ENCODE results near the gene LRRC74A.

The LRRC74A gene

DNA sequence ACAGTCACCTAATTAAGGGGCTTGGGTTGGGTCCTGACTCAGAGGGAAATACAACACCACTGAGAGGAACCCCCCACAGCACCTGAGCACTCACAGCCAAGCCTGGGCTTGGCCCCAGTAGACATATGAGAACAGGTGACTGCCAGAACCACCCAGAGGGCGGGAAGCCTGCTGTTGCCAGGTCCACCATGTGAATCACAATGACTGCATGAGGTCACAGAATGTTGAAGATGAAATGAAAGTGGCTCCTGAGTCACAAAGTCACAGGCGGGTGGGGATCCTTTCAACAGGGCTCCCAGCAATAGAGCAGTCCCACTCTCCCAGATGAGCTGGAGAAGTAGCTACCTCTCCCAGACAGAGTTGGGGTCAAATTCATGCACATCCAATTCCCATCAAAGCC, at the start of gene LRRC74A:
LRRC74A (plus strand) TSS at position 287 of the 400 bp plus-strand sequence. CDS start 290 bp downstream, outside the sequence.
- H3K36me3 Mint-ChIP-seq (ENCODE audit: low read depth): no peaks in the 10 kb centered on the region
- H3K27ac Mint-ChIP-seq: no peak within 1 kb of the TSS
- no peaks in the 10 kb centered on the region for H3K27me3 Mint-ChIP-seq
- H3K4me1 Mint-ChIP-seq (ENCODE audit: low read depth): no peaks in the 10 kb centered on the region
- no peaks in the 10 kb centered on the region for H3K9me3 Mint-ChIP-seq
- H3K4me3 Mint-ChIP-seq: no peak within 1 kb of the TSS

DNA sequence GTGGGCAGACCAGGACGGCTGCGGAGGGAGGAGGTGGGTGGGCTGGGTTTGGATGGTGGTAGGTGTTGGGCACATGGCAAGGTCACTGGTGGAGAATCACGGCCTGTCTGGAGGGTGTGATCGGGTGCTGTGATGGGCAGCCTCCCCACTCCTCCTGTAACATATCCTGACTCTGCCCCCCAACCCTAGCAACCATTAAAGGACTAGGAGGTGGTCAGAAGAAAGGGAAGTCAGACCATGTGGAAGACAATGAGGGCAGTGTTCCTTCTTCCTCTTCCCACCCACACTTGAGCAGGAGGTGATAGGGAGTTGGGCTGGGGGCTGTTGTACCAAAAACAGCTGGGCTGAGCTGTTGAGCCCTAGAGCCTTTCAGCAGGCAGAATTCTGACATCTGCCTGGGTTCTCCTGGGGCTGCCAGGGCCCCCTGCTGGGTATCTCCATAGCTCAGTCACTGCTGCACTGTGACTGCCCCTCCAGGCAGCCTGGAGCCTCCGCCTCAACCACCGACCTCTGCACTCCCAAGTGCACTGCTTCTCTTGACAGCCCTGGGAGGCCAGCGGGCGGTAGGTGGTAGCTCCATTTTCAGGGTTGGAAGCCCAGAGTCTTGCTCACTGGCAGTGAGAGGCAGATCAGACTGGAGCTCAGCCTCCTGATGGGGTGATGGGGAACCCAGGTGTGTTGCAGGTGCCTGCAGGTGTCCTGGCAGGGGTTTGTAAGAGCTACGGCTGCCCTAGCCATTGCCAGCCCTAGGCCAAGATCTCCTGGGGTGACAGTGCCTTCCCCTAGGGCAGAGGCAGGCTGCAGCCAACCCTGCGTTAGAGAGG, 49.6 kb upstream of the LRRC74A start:
- Mint-ChIP-seq H3K9me3 (no peaks in the 10 kb centered on the region), H3K4me3 (no peak overlapping the region), H3K36me3 (ENCODE audit: low read depth) (peaks cover 8% of the 10 kb centered on the region), H3K4me1 (ENCODE audit: low read depth) (peaks cover 17% of the 10 kb centered on the region), H3K27me3 (no peaks in the 10 kb centered on the region), H3K27ac (no peak overlapping the region)

- peaks cover 20% of the 10 kb centered on the region for H3K4me1 Mint-ChIP-seq (ENCODE audit: low read depth)
- no peak overlapping the region for H3K4me3 Mint-ChIP-seq
- no peak overlapping the region for H3K27ac Mint-ChIP-seq
- peaks cover 10% of the 10 kb centered on the region for H3K36me3 Mint-ChIP-seq (ENCODE audit: low read depth)
- H3K9me3 Mint-ChIP-seq: no peaks in the 10 kb centered on the region
- no peaks in the 10 kb centered on the region for H3K27me3 Mint-ChIP-seq
Observed at GRCh38 chr14:76777721-76778120, 48.5 kb upstream of the LRRC74A start.

DNA sequence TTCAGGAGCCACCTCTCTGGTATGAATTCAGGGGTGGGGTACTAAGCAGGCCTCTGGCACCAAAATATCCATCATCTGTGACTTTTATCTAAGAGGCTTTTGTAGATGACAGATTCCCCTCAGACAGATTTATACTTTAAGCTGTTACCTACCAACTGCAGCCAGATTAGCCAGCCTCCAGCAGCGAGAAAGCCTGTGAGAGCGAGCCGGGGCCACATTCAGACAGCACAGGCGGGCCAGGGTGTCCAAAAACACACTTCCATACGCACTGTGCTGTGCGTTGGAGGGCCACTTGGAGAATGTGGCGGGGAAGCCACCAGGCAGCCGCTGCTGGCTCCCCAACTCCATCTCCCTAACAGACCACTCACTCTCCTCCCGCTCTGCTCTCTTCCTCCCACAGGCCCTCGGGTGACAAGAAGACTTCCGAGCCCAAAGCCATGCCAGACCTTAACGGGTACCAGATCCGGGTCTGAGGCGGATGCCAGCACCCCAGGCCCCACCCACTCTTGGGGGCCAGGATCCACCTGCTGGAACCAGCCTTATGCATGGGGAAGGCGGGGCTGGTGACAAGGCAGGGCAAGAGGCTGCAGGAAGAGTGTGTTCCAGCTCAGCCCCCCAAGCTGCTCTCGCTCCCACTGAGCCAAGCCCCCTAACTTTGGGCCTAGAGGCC, 47.5 kb upstream of the LRRC74A start:
- Mint-ChIP-seq H3K36me3 (ENCODE audit: low read depth) (peaks cover 17% of the 10 kb centered on the region), H3K9me3 (no peaks in the 10 kb centered on the region), H3K27me3 (no peaks in the 10 kb centered on the region), H3K4me1 (ENCODE audit: low read depth) (peaks cover 22% of the 10 kb centered on the region), H3K4me3 (no peak overlapping the region), H3K27ac (no peak overlapping the region)

DNA sequence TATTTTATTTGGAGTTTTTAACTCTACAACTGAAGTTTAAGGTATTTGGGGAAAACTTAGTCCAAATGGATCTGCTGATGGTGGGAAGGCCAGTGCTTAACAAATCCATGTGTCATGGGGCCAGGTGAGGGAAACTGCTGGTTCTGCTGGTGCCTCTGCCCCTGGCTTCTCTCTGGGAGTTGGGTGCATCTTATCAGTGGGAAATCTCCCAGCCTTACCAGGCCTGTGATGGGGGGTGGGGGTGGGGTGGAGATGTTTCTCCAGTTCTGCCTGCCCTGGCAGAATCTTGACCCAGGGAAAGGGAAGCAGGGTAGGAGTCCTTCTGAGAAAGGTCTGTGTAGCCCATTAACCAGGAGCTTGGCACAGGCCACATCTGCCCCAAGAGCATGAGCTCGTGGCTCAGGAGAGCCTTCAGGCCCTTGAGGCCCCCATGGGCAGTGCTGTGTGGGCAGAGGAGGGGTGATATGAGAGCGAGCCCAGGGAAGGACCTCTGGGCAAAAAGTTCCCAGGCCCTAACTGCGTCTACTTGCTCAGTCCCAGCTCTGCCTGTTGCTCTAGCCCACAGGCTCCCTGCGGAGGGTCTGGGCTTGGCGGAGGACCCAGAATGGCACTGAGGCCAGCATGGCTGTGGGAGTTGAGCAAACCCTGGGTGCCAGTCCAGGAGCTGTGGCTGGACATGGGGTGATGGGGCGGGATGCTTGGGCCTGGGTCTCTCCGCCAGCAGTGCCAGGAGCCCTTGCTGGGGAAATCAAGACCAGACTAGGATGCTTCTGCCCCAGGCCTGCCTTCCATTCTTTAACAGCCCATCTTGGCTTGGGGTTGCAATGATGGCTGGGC, 46.8 kb upstream of the LRRC74A start:
- Mint-ChIP-seq H3K9me3 (no peaks in the 10 kb centered on the region), H3K4me3 (no peak overlapping the region), H3K27me3 (no peaks in the 10 kb centered on the region), H3K27ac (no peak overlapping the region), H3K4me1 (ENCODE audit: low read depth) (peaks cover 22% of the 10 kb centered on the region), H3K36me3 (ENCODE audit: low read depth) (peaks cover 17% of the 10 kb centered on the region)

- H3K27me3 Mint-ChIP-seq: no peaks in the 10 kb centered on the region
- no peaks in the 10 kb centered on the region for H3K9me3 Mint-ChIP-seq
- peaks cover 22% of the 10 kb centered on the region for H3K4me1 Mint-ChIP-seq (ENCODE audit: low read depth)
- no peak overlapping the region for H3K27ac Mint-ChIP-seq
- peaks cover 22% of the 10 kb centered on the region for H3K36me3 Mint-ChIP-seq (ENCODE audit: low read depth)
- H3K4me3 Mint-ChIP-seq: no peak overlapping the region
Observed at GRCh38 chr14:76780058-76780345, 46.2 kb upstream of the LRRC74A start.

DNA sequence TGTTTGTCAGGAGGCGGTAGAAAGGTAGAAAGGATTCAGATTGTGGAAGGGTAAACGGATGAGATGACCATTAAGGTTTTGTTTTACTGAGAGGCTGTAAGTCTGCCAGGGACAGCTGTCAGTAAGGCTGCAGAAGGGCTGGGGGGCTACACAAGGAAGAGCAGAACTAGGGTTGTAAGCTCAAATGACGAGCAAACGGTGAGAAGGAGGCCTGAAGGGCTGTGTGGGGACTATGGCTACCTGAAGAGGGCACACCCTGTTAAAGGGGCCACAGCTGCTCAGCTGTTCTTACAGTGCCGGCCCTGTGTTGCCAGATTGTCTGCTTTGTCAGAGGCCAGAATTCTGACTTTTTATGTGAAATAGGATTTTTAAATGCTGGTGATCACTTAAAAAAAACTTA, 45.8 kb upstream of the LRRC74A start:
- peaks cover 22% of the 10 kb centered on the region for H3K4me1 Mint-ChIP-seq (ENCODE audit: low read depth)
- H3K9me3 Mint-ChIP-seq: no peaks in the 10 kb centered on the region
- H3K27me3 Mint-ChIP-seq: no peaks in the 10 kb centered on the region
- H3K4me3 Mint-ChIP-seq: no peak overlapping the region
- H3K27ac Mint-ChIP-seq: no peak overlapping the region
- H3K36me3 Mint-ChIP-seq (ENCODE audit: low read depth): peaks cover 24% of the 10 kb centered on the region

- peaks cover 30% of the 10 kb centered on the region for H3K36me3 Mint-ChIP-seq (ENCODE audit: low read depth)
- H3K27me3 Mint-ChIP-seq: no peaks in the 10 kb centered on the region
Observed at GRCh38 chr14:76780875-76781647, 45.1 kb upstream of the LRRC74A start.

GRCh38 chr14:76781648-76782051, 44.6 kb upstream of the LRRC74A start:
- H3K27me3 Mint-ChIP-seq: no peaks in the 10 kb centered on the region
- H3K9me3 Mint-ChIP-seq: no peaks in the 10 kb centered on the region
- peaks cover 22% of the 10 kb centered on the region for H3K4me1 Mint-ChIP-seq (ENCODE audit: low read depth)
- H3K36me3 Mint-ChIP-seq (ENCODE audit: low read depth): peaks cover 34% of the 10 kb centered on the region
- no peak overlapping the region for H3K27ac Mint-ChIP-seq
- H3K4me3 Mint-ChIP-seq: no peak overlapping the region

More at GRCh38 chr14:76780875-76781647, 45.1 kb upstream of the LRRC74A start:
- H3K4me1 Mint-ChIP-seq (ENCODE audit: low read depth): peaks cover 22% of the 10 kb centered on the region
- H3K27ac Mint-ChIP-seq: no peak overlapping the region
- H3K9me3 Mint-ChIP-seq: no peaks in the 10 kb centered on the region
- no peak overlapping the region for H3K4me3 Mint-ChIP-seq

DNA sequence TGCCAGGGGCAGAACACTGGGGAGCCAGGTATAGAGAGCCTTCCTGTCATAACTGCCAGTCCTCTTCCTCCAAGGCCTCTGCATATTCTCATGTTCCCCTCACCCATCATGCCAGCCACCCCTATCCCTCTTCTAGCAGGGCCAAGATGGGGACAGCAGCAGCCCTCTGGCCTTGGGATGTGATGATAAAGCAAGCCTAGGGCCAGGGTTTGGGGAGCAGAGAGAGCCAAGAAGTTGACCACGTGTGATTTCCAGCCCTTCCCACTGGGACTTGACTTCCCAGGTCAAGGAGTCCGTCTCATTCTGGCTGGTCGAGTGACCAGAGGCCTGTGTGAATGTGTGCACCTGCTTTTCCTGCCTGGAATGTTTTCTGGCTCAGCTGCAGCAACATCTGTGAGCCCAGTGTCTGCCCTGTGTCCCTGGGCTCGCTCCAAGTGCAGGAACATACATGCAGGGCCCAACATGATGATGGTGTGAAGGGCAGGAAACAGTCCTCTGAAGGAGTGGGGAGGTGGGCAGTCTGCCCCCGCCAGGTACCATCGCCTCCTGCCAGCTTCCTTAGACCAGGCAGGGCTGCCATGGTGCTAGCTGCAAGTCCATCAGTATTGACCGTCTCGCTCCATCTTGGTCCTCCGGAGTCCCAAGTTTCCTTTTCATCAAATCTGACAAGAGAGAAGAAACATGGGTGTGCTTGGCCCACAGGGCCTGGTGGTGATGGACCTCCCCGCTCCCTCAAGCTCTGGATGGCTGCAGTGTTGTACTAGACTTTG, 43.9 kb upstream of the LRRC74A start:
- peaks cover 22% of the 10 kb centered on the region for H3K4me1 Mint-ChIP-seq (ENCODE audit: low read depth)
- H3K9me3 Mint-ChIP-seq: no peaks in the 10 kb centered on the region
- peak overlapping the region; percentile 76 for H3K27ac Mint-ChIP-seq
- peak overlapping the region; percentile 6 for H3K4me3 Mint-ChIP-seq
- no peaks in the 10 kb centered on the region for H3K27me3 Mint-ChIP-seq
- H3K36me3 Mint-ChIP-seq (ENCODE audit: low read depth): peaks cover 37% of the 10 kb centered on the region

DNA sequence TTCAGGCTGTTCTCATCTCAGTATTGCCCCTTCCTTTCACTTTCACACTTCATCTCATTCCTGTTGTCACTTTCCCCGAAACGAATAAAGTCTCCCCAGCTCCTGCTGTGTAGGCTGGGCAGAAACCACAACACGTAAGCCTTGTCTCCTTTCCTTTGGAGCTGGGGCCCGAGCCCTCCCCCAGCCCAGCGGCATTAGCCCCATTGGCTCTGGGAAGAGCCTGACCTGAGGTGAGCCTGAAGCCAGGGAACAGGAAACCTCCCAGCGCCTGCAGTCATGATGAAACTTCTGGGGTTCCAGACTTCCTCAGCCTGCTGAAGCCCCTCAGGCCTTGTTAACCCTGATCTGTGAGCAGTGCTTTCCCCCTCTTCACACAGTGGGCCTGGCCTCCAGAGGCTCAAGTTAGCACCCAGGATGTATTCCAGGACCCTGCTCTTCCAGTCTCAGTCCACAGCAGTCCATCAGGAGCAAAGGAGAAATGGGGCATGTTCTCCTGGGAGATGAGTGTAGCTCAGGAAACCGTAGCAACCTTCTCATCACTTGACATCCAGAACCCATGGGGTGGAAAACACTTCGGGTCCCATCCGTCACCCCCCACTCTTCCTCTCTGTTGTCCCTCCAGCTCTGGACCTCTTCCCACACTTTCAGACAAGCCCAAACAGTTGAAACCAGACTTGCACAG, 43.2 kb upstream of the LRRC74A start:
- H3K4me1 Mint-ChIP-seq (ENCODE audit: low read depth): peaks cover 22% of the 10 kb centered on the region
- peak overlapping the region; percentile 76 for H3K27ac Mint-ChIP-seq
- peaks cover 41% of the 10 kb centered on the region for H3K36me3 Mint-ChIP-seq (ENCODE audit: low read depth)
- peak overlapping the region; percentile 6 for H3K4me3 Mint-ChIP-seq
- H3K27me3 Mint-ChIP-seq: no peaks in the 10 kb centered on the region
- H3K9me3 Mint-ChIP-seq: no peaks in the 10 kb centered on the region

- Mint-ChIP-seq H3K36me3 (ENCODE audit: low read depth) (peaks cover 46% of the 10 kb centered on the region), H3K4me1 (ENCODE audit: low read depth) (peaks cover 22% of the 10 kb centered on the region), H3K4me3 (no peak overlapping the region), H3K27ac (no peak overlapping the region), H3K9me3 (no peaks in the 10 kb centered on the region), H3K27me3 (no peaks in the 10 kb centered on the region)
Observed at GRCh38 chr14:76784266-76784874, 41.8 kb upstream of the LRRC74A start.

DNA sequence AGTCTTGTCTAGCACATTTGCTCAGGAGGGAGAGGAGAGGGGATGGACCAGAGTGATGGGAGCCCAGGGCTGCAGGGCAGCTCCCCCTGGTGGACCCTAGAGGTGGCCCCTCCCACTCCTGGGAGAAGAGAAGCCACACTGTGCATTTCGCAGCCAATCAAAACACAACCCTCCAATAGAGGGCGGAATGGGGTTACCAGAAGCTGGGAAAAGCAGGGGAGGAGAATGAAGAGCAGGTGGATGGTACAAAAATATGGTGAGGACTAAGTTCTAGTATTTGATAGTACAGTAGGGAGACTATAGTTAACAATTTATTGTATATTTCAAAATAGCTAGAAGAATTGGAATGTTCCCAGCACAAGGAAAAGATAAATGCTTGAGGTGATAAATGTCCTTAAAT, 41.3 kb upstream of the LRRC74A start:
- peaks cover 46% of the 10 kb centered on the region for H3K36me3 Mint-ChIP-seq (ENCODE audit: low read depth)
- peaks cover 22% of the 10 kb centered on the region for H3K4me1 Mint-ChIP-seq (ENCODE audit: low read depth)
- no peak overlapping the region for H3K27ac Mint-ChIP-seq

More for the DNA sequence above, 41.3 kb upstream of the LRRC74A start:
- no peaks in the 10 kb centered on the region for H3K27me3 Mint-ChIP-seq
- no peak overlapping the region for H3K4me3 Mint-ChIP-seq
- H3K9me3 Mint-ChIP-seq: no peaks in the 10 kb centered on the region
